HG03378 (cell line): ENCODE results near the gene PCBP1.
"Not testable (repeated sequence)": the region's sequence is repeated elsewhere in the genome, so short reads cannot be mapped to it uniquely, and the experiment has no call there.

ENCODE experiments used
- ATAC-seq: cut with Tn5 transposase; IDR thresholded peaks from one replicate; pipeline ENCODE4 v1.9.1; 2021; ENCODE audit warnings: mild to moderate bottlenecking, moderate library complexity; ENCODE audit not compliant: unreplicated experiment

The PCBP1 gene

GRCh38 chr2:70080610-70081200 lies 6.6 kb upstream of the PCBP1 start:
- ATAC-seq = no peak

GRCh38 chr2:70081221-70081620 lies 6.1 kb upstream of the PCBP1 start:
- no peak for ATAC-seq

GRCh38 chr2:70083344-70084156 lies 3.7 kb upstream of the PCBP1 start:
- ATAC-seq = peak; percentile 52

GRCh38 chr2:70084973-70085710 lies 2.1 kb upstream of the PCBP1 start:
- ATAC-seq = no peak

GRCh38 chr2:70085711-70086277 lies 1.5 kb upstream of the PCBP1 start:
- ATAC-seq = no peak

- ATAC-seq = no peak
Observed at GRCh38 chr2:70086278-70086837, 919 bp upstream of the PCBP1 start.

GRCh38 chr2:70087702-70088597 lies 673 bp downstream of the PCBP1 start:
- ATAC-seq = no peak

- no peak for ATAC-seq
Observed at GRCh38 chr2:70088598-70089219, 1.4 kb downstream of the PCBP1 start.

GRCh38 chr2:70089220-70089982 lies 2.1 kb downstream of the PCBP1 start:
- ATAC-seq = no peak

- no peak for ATAC-seq
Observed at GRCh38 chr2:70089983-70090525, 2.8 kb downstream of the PCBP1 start.

GRCh38 chr2:70090706-70091334 lies 3.5 kb downstream of the PCBP1 start:
- no peak for ATAC-seq

GRCh38 chr2:70091364-70091763 lies 4.1 kb downstream of the PCBP1 start:
- ATAC-seq = no peak

- ATAC-seq = no peak
Observed at GRCh38 chr2:70091816-70092215, 4.5 kb downstream of the PCBP1 start.

GRCh38 chr2:70092576-70093243 lies 5.4 kb downstream of the PCBP1 start:
- ATAC-seq = not testable (repeated sequence)

- ATAC-seq = no peak
Observed at GRCh38 chr2:70094171-70094977, 7.1 kb downstream of the PCBP1 start.

GRCh38 chr2:70094978-70095719 lies 7.9 kb downstream of the PCBP1 start:
- peak; percentile 53 for ATAC-seq
